Smooth muscle cell (in vitro differentiated cells): ENCODE measurements around the gene GIPC1. TPM values are rescaled to one million over a fixed set of nuclear protein-coding genes. Genes with fewer than 3 reads are reported as not detected.

Experiments
- DNase-seq: peaks from one replicate; lab custom pipeline; 2025; ENCODE audit not compliant: unreplicated experiment; lab: John Stamatoyannopoulos, UW
- H2AFZ ChIP-seq: fragments of 200-600 bp; sonication (generic); 2 replicates; pipeline ENCODE4 v1.6.0; 2016; ENCODE audit warnings: antibody characterized with exemption, low read depth, mild to moderate bottlenecking
- H3F3A ChIP-seq: fragments of 200-600 bp; sonication (generic); 2 replicates; pipeline ENCODE4 v1.6.0; 2017; ENCODE audit warnings: antibody characterized with exemption, low read depth
- H3K27ac ChIP-seq: fragments of 200-600 bp; sonication (generic); 2 replicates; pipeline ENCODE4 v1.5.1; 2016; ENCODE audit warnings: low read depth, mild to moderate bottlenecking
- H3K27me3 ChIP-seq: fragments of 200-600 bp; sonication (generic); 2 replicates; pipeline ENCODE4 v1.6.1; 2016; ENCODE audit warnings: low read depth, mild to moderate bottlenecking
- H3K36me3 ChIP-seq: fragments of 200-600 bp; sonication (generic); 2 replicates; pipeline ENCODE4 v1.5.1; 2016; ENCODE audit warnings: low read depth
- H3K4me1 ChIP-seq: fragments of 200-600 bp; sonication (generic); 2 replicates; pipeline ENCODE4 v1.5.1; 2016; ENCODE audit warnings: low read depth
- H3K4me2 ChIP-seq: fragments of 200-600 bp; sonication (generic); 2 replicates; pipeline ENCODE4 v1.6.0; 2016; ENCODE audit warnings: mild to moderate bottlenecking
- H3K4me3 ChIP-seq: fragments of 200-600 bp; sonication (generic); 2 replicates; pipeline ENCODE4 v1.5.1; 2016; ENCODE audit warnings: mild to moderate bottlenecking
- H3K79me2 ChIP-seq: fragments of 200-600 bp; sonication (generic); 2 replicates; pipeline ENCODE4 v1.6.0; 2016; ENCODE audit warnings: low read depth, mild to moderate bottlenecking
- H3K9ac ChIP-seq: fragments of 200-600 bp; sonication (generic); 2 replicates; pipeline ENCODE4 v1.6.0; 2016; ENCODE audit warnings: low read depth
- H3K9me3 ChIP-seq: fragments of 200-600 bp; sonication (generic); replicated peaks from 2 replicates; pipeline ENCODE4 v1.5.1; 2016; ENCODE audit warnings: low read depth
- H4K20me1 ChIP-seq: fragments of 200-600 bp; sonication (generic); 2 replicates; pipeline ENCODE4 v1.6.0; 2016; ENCODE audit warnings: low read depth
- CTCF ChIP-seq: fragments of 200-600 bp; sonication (generic); IDR thresholded peaks from 2 replicates; pipeline ENCODE4 v1.5.1; 2017; ENCODE audit warnings: borderline replicate concordance, mild to moderate bottlenecking, antibody characterized with exemption; ENCODE audit not compliant: insufficient read depth, poor library complexity, severe bottlenecking
- WGBS: methylation state at CpG from one replicate; pipeline ENCODE4 v1.1.7; 2016; ENCODE audit warnings: low lambda C conversion rate; 5-methylcytosine and 5-hydroxymethylcytosine counted together
- polyA plus RNA-seq: library from polyadenylated mRNA; unstranded; fragments of >200 nt; fragmentation: Nextera tagmentation; extraction: Ambion mirVana; gene quantifications from 2 replicates; pipeline ENCODE4 v1.2.1, GENCODE V29; 2016
- total RNA-seq: library from RNA; depleted of rRNA; stranded (reverse); fragments of >200 nt; gene quantifications from 2 replicates; pipeline ENCODE4 v1.2.3, GENCODE V29; 2014

Gene GIPC1
- total and polyA plus RNA-seq, 2 experiments from 2014 or later, result 73.0 to 142 TPM

DNA sequence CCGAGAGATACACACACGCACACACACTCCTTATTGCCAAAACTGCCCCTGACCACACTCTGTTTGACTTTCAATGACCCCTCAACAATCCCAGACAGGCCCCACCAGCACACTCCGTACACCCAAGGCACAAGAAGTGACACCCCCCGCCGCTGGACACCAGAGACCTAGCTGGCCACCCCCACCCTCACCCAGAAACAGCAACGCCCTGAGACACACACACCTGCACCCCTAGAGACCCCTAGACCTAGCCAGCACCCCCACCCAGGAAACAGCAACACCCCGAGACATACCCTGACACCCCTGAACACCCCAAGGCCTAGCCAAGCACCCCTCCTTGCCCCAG, 19.6 kb downstream of the GIPC1 start:
- peaks cover 12% of the 10 kb centered on the region for H3K4me1 ChIP-seq
- no peaks in the 10 kb centered on the region for H3F3A ChIP-seq
- peaks cover 34% of the 10 kb centered on the region for H4K20me1 ChIP-seq
- no peaks in the 10 kb centered on the region for H3K79me2 ChIP-seq
- H3K4me2 ChIP-seq, result no peak overlapping the region
- 95% methylated on average over 7 of the region's 7 CpGs for WGBS
- H3K27ac ChIP-seq, result no peak overlapping the region
- TF ChIP-seq CTCF, result no peak
- H2AFZ ChIP-seq, result no peak overlapping the region
- H3K9ac ChIP-seq, result no peak overlapping the region
- no peak for DNase-seq
- no peak overlapping the region for H3K4me3 ChIP-seq
- H3K36me3 ChIP-seq, result no peaks in the 10 kb centered on the region
- no peaks in the 10 kb centered on the region for H3K27me3 ChIP-seq
- H3K9me3 ChIP-seq, result no peaks in the 10 kb centered on the region

- no peak within 1 kb of the TSS for H3K27ac ChIP-seq
These were observed 20.5 kb downstream of the GIPC1 start, which contains the start of gene PTGER1 for GRCh38 chr19:14475251-14476073. TSS of gene PTGER1 (minus strand) at chr19:14475354. CDS start at chr19:14474320, 1,034 bp downstream.

DNA sequence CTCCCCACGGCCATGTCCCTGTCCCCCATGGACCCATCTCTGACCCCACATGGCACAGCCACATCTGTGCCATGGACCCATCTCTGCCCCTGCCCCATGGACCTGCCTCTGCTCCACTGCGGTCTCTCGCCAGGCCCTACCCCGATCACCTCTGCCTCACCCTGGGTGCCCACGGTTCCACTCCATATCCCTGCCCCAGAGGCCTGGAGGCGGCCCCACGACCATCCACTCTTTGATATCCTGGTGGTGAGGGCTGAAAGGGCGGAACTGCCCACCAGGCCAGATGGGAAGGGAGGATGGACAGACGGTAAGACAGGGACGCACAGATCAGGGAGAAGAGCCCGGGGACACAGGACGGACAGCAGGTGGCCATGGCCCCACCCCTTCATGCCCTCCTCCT, 21.1 kb downstream of the GIPC1 start:
- Histone ChIP-seq H3K27ac (no peak overlapping the region), H3K27me3 (no peaks in the 10 kb centered on the region), H2AFZ (no peak overlapping the region), H3K4me1 (peaks cover 12% of the 10 kb centered on the region), H3K36me3 (no peaks in the 10 kb centered on the region), H3K79me2 (no peaks in the 10 kb centered on the region), H3K9me3 (no peaks in the 10 kb centered on the region), H3K4me3 (peak overlapping the region; percentile 23), H3F3A (no peaks in the 10 kb centered on the region), H3K9ac (no peak overlapping the region), H3K4me2 (peak overlapping the region; percentile 81), H4K20me1 (peaks cover 20% of the 10 kb centered on the region)
- WGBS, result 80% methylated on average over 12 of the region's 12 CpGs
- no peak for DNase-seq
- no peak for TF ChIP-seq CTCF

More at GRCh38 chr19:14475251-14476073, 20.5 kb downstream of the GIPC1 start, which contains the start of gene PTGER1:
- TF ChIP-seq CTCF, result peak; percentile 20
- H3K36me3 ChIP-seq, result no peaks in the 10 kb centered on the region
- peak within 1 kb of the TSS; percentile 81 for H3K4me2 ChIP-seq
- no peaks in the 10 kb centered on the region for H3K79me2 ChIP-seq
- peaks cover 26% of the 10 kb centered on the region for H4K20me1 ChIP-seq
- H2AFZ ChIP-seq, result no peak within 1 kb of the TSS
- peak; percentile 29 for DNase-seq
- peak within 1 kb of the TSS; percentile 23 for H3K4me3 ChIP-seq
- no peak within 1 kb of the TSS for H3K9ac ChIP-seq
- H3K27me3 ChIP-seq, result no peaks in the 10 kb centered on the region
- 23% methylated on average over 23 of the region's 33 CpGs for WGBS
- peaks cover 12% of the 10 kb centered on the region for H3K4me1 ChIP-seq
- no peaks in the 10 kb centered on the region for H3F3A ChIP-seq
- H3K9me3 ChIP-seq, result no peaks in the 10 kb centered on the region
